Right renal pelvis (tissue), 4 donors: ENCODE data around the gene SLC1A7. TPM values are rescaled to one million over a fixed set of nuclear protein-coding genes. Genes with fewer than 3 reads are reported as not detected.

Experiments
- DNase-seq, 4 donors: peaks; one replicate each; pipeline ENCODE4 v3.0.0-alpha.2; 2013; ENCODE audit warnings: low read depth in 4 of 4, low spot score in 3 of 4, missing footprints in 1 of 4
- polyA plus RNA-seq, 4 donors: library from polyadenylated mRNA; unstranded; fragments of 120-200 nt; gene quantifications; one replicate each; pipeline ENCODE4 v1.2.1, GENCODE V29; 2013; ENCODE audit not compliant: insufficient read length in 4 of 4

The SLC1A7 gene
- polyA plus RNA-seq, 4 donors: 0.08 to 0.12 (median 0.10) TPM

GRCh38 chr1:53134961-53135734, 7.3 kb downstream of the SLC1A7 start:
- DNase-seq: no peak

GRCh38 chr1:53134042-53134485, 8.4 kb downstream of the SLC1A7 start:
- no peak for DNase-seq

- no peak for DNase-seq
These were observed 9.0 kb downstream of the SLC1A7 start for GRCh38 chr1:53133261-53134041.

GRCh38 chr1:53132176-53132575, 10.3 kb downstream of the SLC1A7 start:
- no peak for DNase-seq

- DNase-seq: no peak
These were observed 10.9 kb downstream of the SLC1A7 start for GRCh38 chr1:53131590-53131938.

- DNase-seq: no peak
These were observed 11.4 kb downstream of the SLC1A7 start for GRCh38 chr1:53130878-53131589.

GRCh38 chr1:53130598-53130877, 11.9 kb downstream of the SLC1A7 start:
- no peak for DNase-seq

- DNase-seq: no peak
These were observed 12.4 kb downstream of the SLC1A7 start for GRCh38 chr1:53129891-53130597.

GRCh38 chr1:53128401-53128800, 14.0 kb downstream of the SLC1A7 start:
- DNase-seq: no peak

- no peak for DNase-seq
These were observed 14.9 kb downstream of the SLC1A7 start for GRCh38 chr1:53127546-53127945.

- no peak for DNase-seq
These were observed 15.9 kb downstream of the SLC1A7 start for GRCh38 chr1:53126495-53126894.

- no peak for DNase-seq
These were observed 16.6 kb downstream of the SLC1A7 start for GRCh38 chr1:53125623-53126360.

- no peak for DNase-seq
These were observed 17.3 kb downstream of the SLC1A7 start for GRCh38 chr1:53125122-53125521.

GRCh38 chr1:53123453-53124140, 18.8 kb downstream of the SLC1A7 start:
- DNase-seq: no peak

- DNase-seq: no peak
These were observed 19.5 kb downstream of the SLC1A7 start for GRCh38 chr1:53122961-53123413.

- no peak for DNase-seq
These were observed 20.1 kb downstream of the SLC1A7 start for GRCh38 chr1:53122201-53122885.

GRCh38 chr1:53121319-53122172, 20.9 kb downstream of the SLC1A7 start:
- DNase-seq: no peak

GRCh38 chr1:53120659-53121058, 21.8 kb downstream of the SLC1A7 start:
- DNase-seq: no peak
